Cerebellar nuclear complex (tissue), 1 donor: Measurements from ENCODE around the gene TP53RK.

Experiments used
- DNase-seq, 2 experiments: peaks; one replicate each; lab custom pipeline; 2025; lab: John Stamatoyannopoulos, UW

TP53RK gene

GRCh38 chr20:46689082-46689753 lies at the start of gene TP53RK:
TP53RK (minus strand) TSS chr20:46689444; CDS start chr20:46689414, 30 bp downstream.
- peak; percentile 52 to 74 for DNase-seq

GRCh38 chr20:46735436-46735835 lies 46.2 kb upstream of the TP53RK start:
- DNase-seq = no peak

GRCh38 chr20:46731770-46732169 lies 42.5 kb upstream of the TP53RK start:
- DNase-seq = no peak

GRCh38 chr20:46725186-46726165 lies 36.2 kb upstream of the TP53RK start:
- no peak for DNase-seq

DNA sequence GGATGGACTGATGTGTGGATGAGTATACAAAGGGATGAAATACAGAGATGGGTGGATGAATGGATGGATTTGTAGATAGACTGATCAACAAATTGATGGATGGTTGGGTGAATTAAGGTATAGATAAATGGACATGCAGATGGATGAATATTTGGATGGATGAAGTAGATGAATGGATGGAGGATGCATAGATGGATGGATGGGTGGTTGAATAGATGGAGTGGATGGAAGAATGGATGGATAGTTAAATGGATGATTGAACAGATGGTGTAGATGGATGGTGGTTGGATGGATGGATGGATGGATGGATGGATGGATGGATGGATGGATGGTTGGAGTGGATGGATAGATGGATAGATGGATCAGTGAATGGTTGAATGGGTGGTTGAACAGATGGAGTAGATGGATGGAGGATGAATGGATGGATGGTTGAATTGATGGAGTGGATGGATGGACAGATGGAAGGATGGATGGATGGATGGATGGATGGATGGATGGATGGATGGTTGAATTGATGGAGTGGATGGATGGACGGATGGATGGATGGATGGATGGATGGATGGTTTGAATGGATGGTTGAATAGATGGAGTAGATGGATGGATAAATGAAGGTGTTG lies 35.2 kb upstream of the TP53RK start:
- DNase-seq = no peak

DNA sequence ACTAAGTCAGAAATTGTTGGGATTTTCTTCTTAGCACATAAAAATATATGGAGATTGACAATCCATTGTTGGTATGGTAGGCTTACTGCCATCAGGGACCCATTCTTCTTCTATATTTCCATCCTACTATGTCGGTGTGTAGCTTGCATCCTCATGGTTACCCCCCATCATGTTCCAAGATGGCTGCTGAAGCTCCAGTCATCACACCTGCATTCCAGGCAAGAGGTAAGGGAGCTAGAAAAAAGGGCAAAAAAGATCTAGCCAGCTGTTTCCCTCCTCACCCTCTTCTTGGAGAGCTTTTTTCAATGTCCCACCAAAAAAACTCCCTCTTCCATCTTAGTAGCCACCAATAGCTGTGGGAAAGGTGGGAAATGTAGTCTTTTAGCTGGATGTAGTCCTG lies 33.8 kb upstream of the TP53RK start:
- no peak for DNase-seq

DNA sequence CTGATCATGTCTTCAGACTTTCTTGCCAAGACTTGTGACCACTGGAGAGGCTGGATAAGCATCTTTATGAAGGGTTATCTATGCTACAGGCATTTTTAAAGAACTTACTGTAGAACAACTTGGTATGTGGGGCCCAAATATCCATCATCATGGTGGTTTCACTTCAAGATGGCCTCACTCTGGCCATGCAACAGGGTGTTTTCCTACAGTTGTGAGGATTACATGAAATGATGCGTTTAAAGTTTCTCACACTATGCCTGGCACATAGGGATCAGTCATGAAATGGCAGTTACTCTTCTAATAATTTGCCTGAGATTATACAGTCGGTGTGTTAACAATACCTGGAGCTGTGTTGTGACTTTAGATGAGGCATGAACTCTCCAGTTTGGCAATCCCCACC lies 33.2 kb upstream of the TP53RK start:
- no peak for DNase-seq

DNA sequence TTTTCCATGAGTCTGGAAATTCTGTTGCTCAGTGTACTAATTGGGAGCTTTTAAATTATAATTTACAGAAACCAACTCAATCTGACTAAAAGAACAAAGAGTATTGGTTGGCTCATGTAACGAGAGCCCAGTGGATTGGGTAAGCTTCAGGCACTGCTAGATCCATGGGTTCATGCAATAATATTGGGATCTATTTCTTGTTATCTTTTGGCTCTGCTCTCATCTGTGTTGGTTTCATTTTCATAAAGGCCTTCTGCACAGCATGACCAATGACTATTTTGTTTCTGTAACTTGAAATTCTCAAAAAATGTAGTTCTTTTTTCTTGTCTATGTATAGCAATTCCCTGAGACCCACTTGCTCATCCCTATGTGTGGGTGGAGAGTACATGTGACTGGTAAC lies 32.2 kb upstream of the TP53RK start:
- no peak for DNase-seq

DNA sequence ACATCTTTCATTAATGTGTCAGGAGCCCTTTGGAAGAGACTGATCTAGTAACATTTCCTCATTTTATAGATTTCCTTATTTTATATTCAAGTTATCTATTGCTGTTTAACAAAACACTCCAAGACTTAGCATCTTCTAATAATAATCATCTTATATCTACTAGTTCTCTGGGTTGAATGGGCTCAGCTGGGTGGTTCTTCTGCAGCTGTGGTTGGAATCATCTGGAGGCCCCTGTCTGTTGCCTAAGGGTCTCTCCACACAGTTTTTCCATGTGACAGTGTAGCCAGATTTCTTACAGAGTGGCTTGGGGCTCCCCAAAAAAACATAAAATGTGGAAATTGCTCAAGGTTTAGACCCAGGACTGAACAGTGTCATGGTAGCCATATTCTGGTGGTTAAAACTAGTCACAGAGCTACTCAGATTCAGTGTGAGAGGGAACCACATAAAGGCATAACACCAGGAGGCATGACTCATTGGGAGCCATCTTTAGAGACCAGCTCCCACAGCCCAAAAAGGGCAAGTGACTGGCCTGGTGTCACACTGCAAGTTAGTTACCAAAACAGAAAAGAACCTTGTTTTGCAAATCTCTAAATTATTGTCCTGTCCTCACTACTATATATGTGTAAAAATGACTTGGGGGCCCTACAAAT lies 31.7 kb upstream of the TP53RK start:
- no peak for DNase-seq

GRCh38 chr20:46720019-46720418 lies 30.8 kb upstream of the TP53RK start:
- DNase-seq = no peak

DNA sequence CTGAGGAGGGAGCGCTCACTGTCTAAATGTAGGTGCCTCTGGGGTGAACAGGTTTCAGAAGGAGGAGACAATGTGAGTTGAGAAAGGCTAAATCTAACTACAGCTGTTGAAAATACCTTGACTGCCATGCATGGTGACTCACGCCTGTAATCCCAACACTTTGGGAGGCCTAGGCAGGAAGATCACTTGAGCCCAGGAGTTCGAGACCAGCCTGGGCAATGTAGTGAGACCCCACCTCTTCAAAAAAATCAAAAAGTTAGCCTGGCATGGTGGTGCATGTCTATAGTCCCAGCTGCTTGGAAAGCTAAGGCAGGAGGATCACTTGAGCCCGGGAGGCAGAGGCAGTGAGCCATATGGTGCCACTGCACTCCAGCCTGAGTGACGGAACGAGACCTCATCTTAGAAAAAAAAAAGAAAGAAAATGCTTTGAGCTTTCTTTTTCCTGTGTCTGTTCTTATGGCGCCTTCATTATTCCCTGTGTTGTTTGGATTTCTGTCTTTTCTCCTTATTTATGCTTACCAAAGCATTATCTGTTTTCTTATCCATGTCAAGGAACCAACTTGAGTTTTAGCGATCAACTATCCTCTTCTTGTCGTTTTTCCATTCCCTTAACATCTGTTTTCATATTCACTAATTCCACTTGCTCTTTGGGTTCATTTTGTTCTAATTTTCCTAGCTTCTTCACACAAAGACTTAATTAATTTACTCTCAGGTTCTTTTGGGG lies 28.7 kb upstream of the TP53RK start:
- no peak for DNase-seq

- no peak for DNase-seq
These were observed 26.1 kb upstream of the TP53RK start for GRCh38 chr20:46715292-46715756.

- no peak for DNase-seq
These were observed 25.0 kb upstream of the TP53RK start for GRCh38 chr20:46713957-46714834.

GRCh38 chr20:46712056-46712636 lies 22.9 kb upstream of the TP53RK start:
- no peak for DNase-seq

- DNase-seq = no peak
These were observed 21.1 kb upstream of the TP53RK start for GRCh38 chr20:46710153-46710913.

GRCh38 chr20:46709459-46710152 lies 20.4 kb upstream of the TP53RK start, which contains the start of gene SLC2A10:
SLC2A10 (plus strand) TSS chr20:46709649; CDS start chr20:46709737, 88 bp downstream.
- DNase-seq = no peak

GRCh38 chr20:46709055-46709458 lies 19.8 kb upstream of the TP53RK start:
- no peak for DNase-seq

- DNase-seq = no peak
These were observed 19.1 kb upstream of the TP53RK start for GRCh38 chr20:46708172-46708860.
